WTC11 (cell line): ENCODE measurements around the gene MTF1. TPM values are rescaled to one million over a fixed set of nuclear protein-coding genes. Genes with fewer than 3 reads are reported as not detected.
A peak's percentile ranks its signal among the peaks of the same experiment; 100 is the strongest.

Experiments
- ATAC-seq: fragments of 200-7000 bp; cut with Tn5 transposase; 2 replicates; pipeline ENCODE4 v1.10.0; 2021; ENCODE audit warnings: mild to moderate bottlenecking, moderate library complexity
- CTCF ChIA-PET: fragments of 300-600 bp; sonication (Branson Sonifier 250); formaldehyde crosslinking; loops from one replicate; lab custom pipeline; 2021; ENCODE audit warnings: antibody characterized with exemption; lab: Charles Lee
- POLR2A ChIA-PET: fragments of 350-600 bp; sonication (Branson Sonifier 250); formaldehyde crosslinking; loops from one replicate; lab custom pipeline; 2021; ENCODE audit warnings: antibody characterized with exemption; lab: Charles Lee
- DNase-seq: peaks from one replicate; pipeline ENCODE4 v3.0.0; 2021; ENCODE audit warnings: low spot score
- H3K27ac Mint-ChIP-seq: 2 replicates; pipeline ENCODE4 v1.8.0; 2021; ENCODE audit warnings: mixed read lengths
- H3K27me3 Mint-ChIP-seq: 2 replicates; pipeline ENCODE4 v1.8.0; 2021; ENCODE audit warnings: low read depth, mild to moderate bottlenecking, moderate library complexity, mixed read lengths
- H3K36me3 Mint-ChIP-seq: 2 replicates; pipeline ENCODE4 v1.8.0; 2021; ENCODE audit warnings: mixed read lengths
- H3K4me1 Mint-ChIP-seq: 2 replicates; pipeline ENCODE4 v1.8.0; 2022; ENCODE audit warnings: mixed read lengths
- H3K4me3 Mint-ChIP-seq: 2 replicates; pipeline ENCODE4 v1.8.0; 2021; ENCODE audit warnings: mild to moderate bottlenecking, moderate library complexity, mixed read lengths
- H3K9me3 Mint-ChIP-seq: 2 replicates; pipeline ENCODE4 v1.8.0; 2021; ENCODE audit warnings: mixed read lengths
- ARID4B ChIP-seq: sonication (generic); formaldehyde crosslinking; IDR thresholded peaks from 2 replicates; pipeline ENCODE4 v1.8.0; 2023; ENCODE audit warnings: missing genetic modification reagents, mild to moderate bottlenecking, borderline replicate concordance
- E2F4 ChIP-seq: sonication (generic); formaldehyde crosslinking; IDR thresholded peaks from 2 replicates; pipeline ENCODE4 v1.8.1; 2022; ENCODE audit warnings: low read depth, mild to moderate bottlenecking, moderate library complexity, missing genetic modification reagents, borderline replicate concordance
- ELF4 ChIP-seq: sonication (generic); formaldehyde crosslinking; IDR thresholded peaks from 2 replicates; pipeline ENCODE4 v1.8.1; 2022; ENCODE audit warnings: low read depth, mild to moderate bottlenecking, moderate library complexity, missing genetic modification reagents
- ERG ChIP-seq: fragments of 250-450 bp; sonication (Bioruptor Pico); IDR thresholded peaks from 2 replicates; pipeline ENCODE4 v1.8.0; 2021; ENCODE audit warnings: mild to moderate bottlenecking
- FOXK1 ChIP-seq: sonication (generic); formaldehyde crosslinking; IDR thresholded peaks from 2 replicates; pipeline ENCODE4 v1.8.0; 2022; ENCODE audit warnings: mild to moderate bottlenecking, moderate library complexity, missing genetic modification reagents
- HMGXB4 ChIP-seq: sonication (generic); formaldehyde crosslinking; IDR thresholded peaks from 2 replicates; pipeline ENCODE4 v1.8.1; 2023; ENCODE audit warnings: mild to moderate bottlenecking, moderate library complexity, missing genetic modification reagents
- JAZF1 ChIP-seq: fragments of 250-450 bp; sonication (Bioruptor Pico); IDR thresholded peaks from 2 replicates; pipeline ENCODE4 v1.9.0; 2021; ENCODE audit warnings: moderate library complexity, mild to moderate bottlenecking, inconsistent platforms
- JUN ChIP-seq: sonication (generic); formaldehyde crosslinking; IDR thresholded peaks from 2 replicates; pipeline ENCODE4 v1.8.0; 2023; ENCODE audit warnings: mild to moderate bottlenecking, missing genetic modification reagents
- MYBL2 ChIP-seq: sonication (generic); formaldehyde crosslinking; IDR thresholded peaks from 2 replicates; pipeline ENCODE4 v1.8.1; 2023; ENCODE audit warnings: mild to moderate bottlenecking, moderate library complexity, missing genetic modification reagents
- PRRX2 ChIP-seq: fragments of 250-450 bp; sonication (Bioruptor Pico); IDR thresholded peaks from 2 replicates; pipeline ENCODE4 v1.8.0; 2021; ENCODE audit warnings: mild to moderate bottlenecking
- RORB ChIP-seq: fragments of 250-450 bp; sonication (Bioruptor Pico); IDR thresholded peaks from 2 replicates; pipeline ENCODE4 v1.9.0; 2021; ENCODE audit warnings: mild to moderate bottlenecking
- ZNF138 ChIP-seq: sonication (generic); formaldehyde crosslinking; conservative IDR thresholded peaks from 2 replicates; pipeline ENCODE4 v1.8.1; 2022; ENCODE audit warnings: mild to moderate bottlenecking, moderate library complexity, missing genetic modification reagents
- ZNF263 ChIP-seq: sonication (generic); formaldehyde crosslinking; IDR thresholded peaks from 2 replicates; pipeline ENCODE4 v1.8.1; 2022; ENCODE audit warnings: low read depth, mild to moderate bottlenecking, moderate library complexity, missing genetic modification reagents
- ZNF416 ChIP-seq: fragments of 250-450 bp; sonication (Bioruptor Pico); IDR thresholded peaks from 2 replicates; pipeline ENCODE4 v1.9.0; 2021; ENCODE audit warnings: mild to moderate bottlenecking, inconsistent platforms
- ZNF532 ChIP-seq: fragments of 250-450 bp; sonication (Bioruptor Pico); IDR thresholded peaks from 2 replicates; pipeline ENCODE4 v1.9.0; 2021; ENCODE audit warnings: mild to moderate bottlenecking, borderline replicate concordance
- total RNA-seq: library from RNA; stranded (reverse); gene quantifications from 3 replicates; pipeline ENCODE4 v1.2.3, GENCODE V29; 2021
- TF ChIP-seq, protein P1 (sequence below): sonication (generic); formaldehyde crosslinking; IDR thresholded peaks from 2 replicates; pipeline ENCODE4 v1.8.1; 2022; ENCODE audit warnings: mild to moderate bottlenecking, missing genetic modification reagents, moderate library complexity, borderline replicate concordance

The MTF1 gene
- total RNA-seq, 1 experiment from 2014 or later = 12.2 TPM

GRCh38 chr1:37878071-37878470 lies 18.7 kb upstream of the MTF1 start (continued):
- TF ChIP-seq ARID4B (CRISPR knock-in tag) (no peak), ZNF532 (CRISPR knock-in tag) (no peak)

GRCh38 chr1:37875833-37876232 lies 16.4 kb upstream of the MTF1 start:
- Mint-ChIP-seq H3K4me1 (no peaks in the 10 kb centered on the region), H3K36me3 (peaks cover 41% of the 10 kb centered on the region), H3K27ac (0 out of 2 replicates have a peak overlapping the region, but pooled peaks have one; percentile 49), H3K4me3 (no peak overlapping the region), H3K27me3 (no peaks in the 10 kb centered on the region), H3K9me3 (no peaks in the 10 kb centered on the region)
- no peak for DNase-seq
- ChIA-PET POLR2A (interaction anchor here (0.6 kb wide), 1 partner anchor 863 kb away, joined by 3 read pairs; no protein-coding TSS in a partner anchor), CTCF (interaction anchor here (0.5 to 2.8 kb wide), 10 partner anchors 11 to 951 kb away, joined by 3 to 20 read pairs (median 4); partner anchors contain the start of gene MTF1)
- peak; percentile 48; the same call in 1 of the 2 replicates for ATAC-seq
- TF ChIP-seq ZNF532 (CRISPR knock-in tag) (no peak), ERG (CRISPR knock-in tag) (no peak), ZNF263 (CRISPR knock-in tag) (no peak), JAZF1 (no peak), ZNF138 (CRISPR knock-in tag) (no peak), ELF4 (CRISPR knock-in tag) (no peak), FOXK1 (CRISPR knock-in tag) (no peak), PRRX2 (CRISPR knock-in tag) (no peak), HMGXB4 (no peak), ZNF416 (CRISPR knock-in tag) (no peak), MYBL2 (CRISPR knock-in tag) (no peak), E2F4 (CRISPR knock-in tag) (no peak), JUN (CRISPR knock-in tag) (no peak), RORB (no peak)
- TF ChIP-seq, protein P1, sequence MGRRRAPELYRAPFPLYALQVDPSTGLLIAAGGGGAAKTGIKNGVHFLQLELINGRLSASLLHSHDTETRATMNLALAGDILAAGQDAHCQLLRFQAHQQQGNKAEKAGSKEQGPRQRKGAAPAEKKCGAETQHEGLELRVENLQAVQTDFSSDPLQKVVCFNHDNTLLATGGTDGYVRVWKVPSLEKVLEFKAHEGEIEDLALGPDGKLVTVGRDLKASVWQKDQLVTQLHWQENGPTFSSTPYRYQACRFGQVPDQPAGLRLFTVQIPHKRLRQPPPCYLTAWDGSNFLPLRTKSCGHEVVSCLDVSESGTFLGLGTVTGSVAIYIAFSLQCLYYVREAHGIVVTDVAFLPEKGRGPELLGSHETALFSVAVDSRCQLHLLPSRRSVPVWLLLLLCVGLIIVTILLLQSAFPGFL (CRISPR knock-in tag) = no peak
